Pancreas (tissue), 10 donors: ENCODE results near the gene PAK1. TPM values are rescaled to one million over a fixed set of nuclear protein-coding genes. Genes with fewer than 3 reads are reported as not detected.

ENCODE experiments used
- ATAC-seq, 4 donors: fragments of 200-7000 bp; cut with Tn5 transposase; one replicate each; pipeline versions ENCODE4 v1.8.0 to v1.9.1; 2020; ENCODE audit warnings: mild to moderate bottlenecking in 4 of 4, moderate library complexity in 4 of 4
- DNase-seq, 6 donors: peaks; one replicate each; pipeline ENCODE4 v3.0.0-alpha.2; 2020
- FAIRE-seq: peaks from 2 replicates; lab custom pipeline; 2012; peaks lifted over from hg19 to GRCh38; lab: Jason Lieb, UNC
- H3K27ac ChIP-seq, 4 donors: fragments of 200-600 bp; sonication (generic); 1 replicate in 3 of 4; 2 replicates in 1 of 4; pipeline versions ENCODE4 v1.5.0 to v1.8.0; 2020
- H3K27me3 ChIP-seq, 4 donors: fragments of 200-600 bp; one replicate each; pipeline ENCODE4 v1.8.0; 2021
- H3K36me3 ChIP-seq, 3 donors: fragments of 200-600 bp; sonication (generic) in 1 of 3; one replicate each; pipeline versions ENCODE4 v1.5.0 to v1.8.0; 2020 to 2021
- H3K4me1 ChIP-seq, 3 donors: fragments of 200-600 bp; one replicate each; pipeline ENCODE4 v1.8.0; 2021
- H3K4me3 ChIP-seq, 4 donors: fragments of 200-600 bp; sonication (generic) in 2 of 4; one replicate each; pipeline versions ENCODE4 v1.5.0 to v1.8.0; 2020 to 2021
- H3K9me3 ChIP-seq, 4 donors: fragments of 200-600 bp; one replicate each; pipeline ENCODE4 v1.8.0; 2021
- CTCF ChIP-seq, 4 donors: fragments of 200-600 bp; sonication (generic) in 3 of 4; IDR thresholded peaks; one replicate each; pipeline versions ENCODE4 v1.5.0 to v1.8.0; 2021; ENCODE audit warnings: antibody characterized with exemption in 4 of 4
- WGBS, 2 donors: extraction: QIAGEN DNeasy Blood & Tissue Kit; methylation state at CpG; one replicate each; pipeline ENCODE4 v1.1.7; 2013; 5-methylcytosine and 5-hydroxymethylcytosine counted together
- intact Hi-C, 3 donors: fragments of 100-400 bp; cut with DNase I; formaldehyde crosslinking; loops; one replicate each; pipeline versions ENCODE4 v1.11.1 to v1.14.2; 2022
- polyA plus RNA-seq, 2 donors: library from polyadenylated mRNA; stranded (reverse); fragments of 200-250 nt; gene quantifications; one replicate each; pipeline ENCODE4 v1.2.3, GENCODE V29; 2013
- total RNA-seq, 6 donors: library from RNA; stranded (reverse); fragmentation: NEBNext Ultra II Directional in 4 of 6; extraction: Animal tissue kit (Norgen Biotek cat#: 25700) in 4 of 6; gene quantifications; one replicate each; pipeline versions ENCODE4 v1.2.1 to v1.2.4, GENCODE V29; 2021 to 2023
- donor health status: healthy with polysubstance abuse.
- donor health status: DM: no; HTN: no; CAD: no; lungs with moderate emphysema.
- donor health status: DM: no; HTN: no; CAD: no.
- donor health status: control.
- donor health status: control.
- donor health status: Bipolar disorder and iron deficiency.
- donor health status: DM: yes; HTN: yes; CAD: no.
- donor health status: DM: no; HTN: no; CAD: no.
- donor health status: DM: no; HTN: no; CAD: no.
- donor health status: DM: yes; HTN: yes; CAD: no.

The PAK1 gene
- total and polyA plus RNA-seq, 8 donors: 9.0 to 40.0 (median 20.7) TPM

- intact Hi-C loops: no loop called here
- FAIRE-seq (no peak), ATAC-seq (no peak), DNase-seq (no peak)
- Histone ChIP-seq H3K36me3 (peaks cover 0 to 17% (median 0%) of the 10 kb centered on the region in 3 donors), H3K4me1 (no peaks in the 10 kb centered on the region), H3K27me3 (no peaks in the 10 kb centered on the region), H3K27ac (no peak overlapping the region), H3K4me3 (no peak overlapping the region), H3K9me3 (no peaks in the 10 kb centered on the region)
- TF ChIP-seq CTCF (IDR thresholded peaks at IDR 0.05): no peak
- 74 to 89% methylated on average over 3 of the region's 3 CpGs for WGBS, 2 donors
Measured at GRCh38 chr11:77340501-77340900, 133.4 kb downstream of the PAK1 start.

DNA sequence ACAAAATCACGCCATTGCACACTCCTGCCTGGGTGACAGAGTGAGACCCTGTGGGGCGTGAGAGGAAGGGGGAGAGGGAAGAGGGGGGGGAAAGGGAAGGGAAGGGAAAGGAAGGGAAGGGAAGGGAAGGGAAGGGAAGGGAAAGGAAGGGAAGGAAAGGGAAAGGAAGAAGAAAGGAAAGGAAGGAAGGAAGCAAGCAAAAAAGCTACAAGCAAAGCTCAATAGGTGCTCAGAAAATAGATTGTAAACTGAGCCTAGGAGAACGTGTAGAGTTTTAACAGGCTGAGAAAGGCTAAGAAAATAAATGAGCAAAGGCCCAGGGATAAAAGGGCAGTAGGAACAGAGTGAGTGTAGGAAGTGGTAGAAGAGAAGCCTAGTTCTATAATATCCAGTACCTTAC is 141.6 kb downstream of the PAK1 start:
- no peak for ATAC-seq
- no peak for TF ChIP-seq CTCF (IDR thresholded peaks at IDR 0.05)
- H3K27ac ChIP-seq: no peak overlapping the region
- H3K9me3 ChIP-seq: no peaks in the 10 kb centered on the region
- intact Hi-C loops: no loop called here
- no peak for DNase-seq
- H3K4me3 ChIP-seq: no peak overlapping the region
- 98 to 99% methylated on average over 2 to 3 of the region's 3 CpGs for WGBS, 2 donors
- peaks cover 0 to 12% (median 0%) of the 10 kb centered on the region in 3 donors for H3K36me3 ChIP-seq
- H3K27me3 ChIP-seq: no peaks in the 10 kb centered on the region
- no peak for FAIRE-seq
- no peaks in the 10 kb centered on the region for H3K4me1 ChIP-seq

DNA sequence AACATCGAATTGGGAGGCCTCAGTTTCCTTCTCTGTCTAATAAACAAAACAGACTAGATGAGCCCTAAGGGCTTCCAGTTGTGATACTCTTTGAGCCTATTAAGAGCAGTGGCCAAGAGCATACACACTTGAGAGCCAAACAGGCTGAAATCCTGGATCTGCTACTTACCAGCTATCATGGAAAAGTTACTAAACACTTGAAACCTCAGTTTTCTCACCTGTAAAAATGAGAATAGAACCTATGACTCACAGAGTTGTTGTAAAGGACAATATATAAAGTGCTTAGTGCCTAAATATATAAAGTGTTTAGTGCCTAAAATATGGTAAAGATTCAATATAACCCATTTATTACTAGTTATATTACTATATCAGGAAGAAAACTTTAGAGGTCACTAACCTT is 148.7 kb downstream of the PAK1 start:
- H3K4me1 ChIP-seq: no peaks in the 10 kb centered on the region
- H3K27ac ChIP-seq: no peak overlapping the region
- H3K9me3 ChIP-seq: no peaks in the 10 kb centered on the region
- ATAC-seq (no peak), FAIRE-seq (no peak), DNase-seq (no peak)
- intact Hi-C loops: no loop called here
- no peak overlapping the region for H3K4me3 ChIP-seq
- H3K27me3 ChIP-seq: no peaks in the 10 kb centered on the region
- no peak for TF ChIP-seq CTCF (IDR thresholded peaks at IDR 0.05)
- H3K36me3 ChIP-seq: peaks cover 0 to 5% (median 0%) of the 10 kb centered on the region in 3 donors
- 69 to 78% methylated on average over 1 of the region's 1 CpG for WGBS, 2 donors

DNA sequence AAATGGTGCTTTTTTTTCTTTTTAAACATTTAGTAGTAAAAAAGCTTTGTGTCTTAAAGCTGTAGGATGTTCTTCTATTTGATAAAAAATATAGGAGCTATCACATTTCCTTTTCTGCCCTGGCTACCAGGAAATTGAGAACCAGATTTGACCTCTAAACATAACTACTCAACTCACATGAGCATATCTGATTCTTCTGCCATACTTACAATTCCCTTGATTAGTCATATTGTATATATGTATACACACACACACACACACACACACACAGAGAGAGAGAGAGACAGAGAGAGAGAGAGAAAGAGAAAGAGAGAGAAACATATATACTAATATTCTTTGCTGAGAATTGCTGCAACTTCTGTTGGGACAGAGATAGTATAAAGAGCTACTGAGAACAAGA is 149.4 kb downstream of the PAK1 start:
- no peak overlapping the region for H3K27ac ChIP-seq
- H3K36me3 ChIP-seq: peaks cover 0 to 5% (median 0%) of the 10 kb centered on the region in 3 donors
- DNase-seq (no peak), ATAC-seq (no peak), FAIRE-seq (no peak)
- intact Hi-C loops: no loop called here
- no peaks in the 10 kb centered on the region for H3K4me1 ChIP-seq
- TF ChIP-seq CTCF (IDR thresholded peaks at IDR 0.05): no peak
- no peaks in the 10 kb centered on the region for H3K27me3 ChIP-seq
- H3K9me3 ChIP-seq: no peaks in the 10 kb centered on the region
- no peak overlapping the region for H3K4me3 ChIP-seq

GRCh38 chr11:77322926-77323590 is 150.8 kb downstream of the PAK1 start:
- no peak overlapping the region for H3K4me3 ChIP-seq
- peaks cover 0 to 5% (median 0%) of the 10 kb centered on the region in 3 donors for H3K36me3 ChIP-seq
- ATAC-seq (peak in 3 of 4 donors; percentile 18 to 41 (median 19)), FAIRE-seq (no peak), DNase-seq (no peak)
- no peak for TF ChIP-seq CTCF (IDR thresholded peaks at IDR 0.05)
- no peak overlapping the region for H3K27ac ChIP-seq
- no peaks in the 10 kb centered on the region for H3K27me3 ChIP-seq
- WGBS, 2 donors: 75 to 76% methylated on average over 2 of the region's 2 CpGs
- H3K9me3 ChIP-seq: no peaks in the 10 kb centered on the region
- intact Hi-C loops: no loop called here
- no peaks in the 10 kb centered on the region for H3K4me1 ChIP-seq
